GM21619 (cell line): ENCODE data around the gene MYO1D.
"Not testable (repeated sequence)": the region's sequence is repeated elsewhere in the genome, so short reads cannot be mapped to it uniquely, and the experiment has no call there.

Experiments
- ATAC-seq: cut with Tn5 transposase; IDR thresholded peaks from one replicate; pipeline ENCODE4 v1.9.1; 2021; ENCODE audit not compliant: unreplicated experiment

Gene MYO1D

DNA sequence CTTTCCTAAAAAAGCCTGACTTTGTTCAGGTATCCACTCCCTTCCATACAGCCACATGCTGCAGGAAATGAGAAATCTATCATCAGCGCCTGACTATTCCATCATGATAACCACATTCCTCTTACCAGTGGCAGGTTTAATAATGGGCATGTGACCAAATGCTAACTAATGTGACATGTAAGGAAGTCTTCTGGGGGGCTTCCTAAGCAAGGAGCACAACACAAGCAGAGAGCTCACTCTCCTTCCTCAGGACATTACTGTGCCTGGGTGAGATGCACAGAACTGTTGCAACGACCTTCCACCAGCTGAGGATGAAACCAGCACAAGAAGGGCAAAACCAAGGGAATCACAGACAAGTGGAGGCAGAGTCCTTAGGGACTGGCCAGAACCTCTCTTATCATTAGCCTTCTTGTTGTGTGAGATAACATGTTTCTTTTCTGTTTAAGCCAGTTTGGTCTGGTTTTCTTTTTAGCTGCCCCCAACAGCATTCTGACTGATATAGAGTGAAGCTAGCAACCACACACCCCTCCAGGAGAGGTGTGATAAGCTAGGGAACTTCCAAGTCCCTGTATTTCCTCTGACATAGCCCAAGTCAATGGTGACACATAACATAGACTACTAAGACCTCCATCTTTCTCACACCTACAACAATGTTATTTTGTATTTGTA, 16.9 kb downstream of the MYO1D start:
- ATAC-seq: no peak

DNA sequence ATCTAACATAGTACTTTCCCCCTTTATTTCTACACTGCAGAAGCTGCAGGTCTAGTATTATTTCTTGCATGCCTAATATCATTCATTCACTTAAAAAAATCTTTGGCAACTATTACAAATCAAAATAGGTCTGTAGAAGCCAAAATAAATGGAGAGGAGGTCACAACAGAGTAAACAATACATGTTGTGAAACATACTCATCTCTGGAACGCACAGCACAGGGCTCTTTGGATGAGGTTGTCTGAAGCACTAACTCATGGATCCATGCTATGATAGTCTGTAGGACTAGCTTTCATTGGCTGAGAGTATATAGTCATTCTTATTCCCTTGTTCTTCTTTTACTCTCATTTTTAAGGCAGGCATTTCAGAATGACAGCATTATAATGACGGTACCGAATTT, 21.3 kb downstream of the MYO1D start:
- ATAC-seq: no peak

DNA sequence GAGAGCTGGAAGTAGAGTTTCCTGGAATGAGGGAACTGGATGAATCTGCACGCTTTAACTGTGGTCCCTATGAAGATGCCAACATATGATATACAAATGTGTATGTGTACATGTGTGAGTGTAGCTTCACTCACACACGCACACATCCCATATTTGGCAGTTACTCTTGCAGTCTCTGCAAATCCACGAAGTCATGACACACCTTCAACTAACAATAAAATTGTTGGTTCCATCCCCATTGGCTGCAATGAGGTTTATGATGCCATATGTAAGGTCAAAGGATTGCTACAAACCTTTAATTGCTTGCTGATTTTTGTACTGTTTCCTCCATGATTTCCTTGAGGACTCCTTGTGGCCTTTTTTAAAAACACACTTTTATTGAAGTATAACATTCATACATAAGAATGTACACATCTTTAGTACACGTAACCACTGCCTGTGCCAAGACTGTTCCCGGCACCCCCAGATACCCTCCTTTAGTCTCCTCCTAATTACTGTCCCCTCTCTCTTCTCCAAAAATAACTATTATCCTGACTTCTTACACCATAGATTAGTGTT, 22.0 kb downstream of the MYO1D start:
- ATAC-seq: no peak

DNA sequence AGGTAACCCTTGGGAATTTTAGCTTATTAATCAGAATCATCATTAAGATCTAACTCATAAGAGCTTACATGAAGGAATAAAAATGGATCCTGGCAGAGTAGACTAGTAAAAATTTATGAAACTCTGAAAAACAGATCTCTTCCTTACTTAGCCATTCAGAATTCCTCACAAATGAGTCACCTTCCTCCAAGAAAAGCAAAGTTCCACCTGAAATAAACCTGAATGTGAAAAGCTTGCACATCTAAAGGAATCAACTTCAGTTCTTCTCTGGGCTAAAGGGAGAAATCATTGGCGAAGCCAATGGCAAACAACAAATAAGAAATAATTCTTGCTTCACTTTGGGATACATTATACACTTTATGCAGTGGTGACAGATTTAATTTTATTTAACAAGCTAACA, 22.7 kb downstream of the MYO1D start:
- ATAC-seq: no peak

DNA sequence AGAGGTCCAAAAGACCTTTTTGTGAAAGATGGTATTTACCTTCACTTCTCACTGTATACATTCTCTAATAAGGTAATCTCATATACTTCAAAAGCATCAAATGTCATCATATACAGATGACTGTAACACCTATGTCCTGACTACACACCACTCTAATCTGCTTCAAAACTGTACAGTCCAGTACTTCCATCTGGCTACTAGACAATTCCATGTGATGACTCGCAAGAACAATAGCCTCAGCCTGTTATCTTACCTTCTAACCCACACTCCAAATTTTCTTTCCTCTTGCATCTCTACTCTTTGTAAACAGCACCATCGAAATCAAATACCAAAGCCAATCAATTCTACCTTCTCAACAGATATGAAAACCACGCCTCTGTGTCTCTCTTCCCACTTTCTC, 24.1 kb downstream of the MYO1D start:
- no peak for ATAC-seq

DNA sequence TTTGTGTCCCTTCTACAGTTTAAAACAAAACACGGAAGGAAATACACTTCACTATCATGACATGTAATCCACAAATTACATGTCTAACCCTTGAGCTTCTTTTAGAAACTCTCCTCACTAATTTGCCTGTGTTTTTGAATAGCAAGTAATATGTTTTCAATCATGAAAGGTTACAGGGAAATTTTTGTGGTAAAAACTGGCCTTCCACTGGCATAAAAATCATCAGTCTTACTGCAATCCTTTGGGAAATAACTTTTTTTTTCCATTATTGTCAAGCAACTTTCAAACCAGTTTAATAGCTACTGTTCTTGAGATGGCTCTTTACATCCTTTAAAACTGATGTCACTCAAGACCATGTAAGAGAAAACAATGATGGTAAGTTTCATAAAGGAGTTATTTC, 27.0 kb downstream of the MYO1D start:
- no peak for ATAC-seq

DNA sequence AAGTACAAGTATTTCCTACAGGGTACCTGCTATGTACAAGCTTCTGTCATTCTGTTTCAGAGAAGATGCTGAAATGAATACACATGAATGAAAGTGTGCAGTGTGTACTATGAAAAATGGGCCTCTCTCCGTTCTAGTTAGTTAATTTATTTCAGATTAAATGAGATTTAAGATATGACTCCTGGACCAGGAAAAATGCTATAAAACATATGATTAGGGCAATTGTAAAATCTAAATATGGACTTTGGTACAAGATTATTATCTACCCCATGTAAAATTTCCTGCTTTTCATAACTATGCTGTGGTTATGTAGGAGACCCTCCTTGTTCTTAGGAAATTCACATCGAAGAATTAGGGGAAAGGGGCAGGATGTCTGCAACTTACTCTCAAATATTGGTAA, 28.9 kb downstream of the MYO1D start:
- ATAC-seq: no peak

DNA sequence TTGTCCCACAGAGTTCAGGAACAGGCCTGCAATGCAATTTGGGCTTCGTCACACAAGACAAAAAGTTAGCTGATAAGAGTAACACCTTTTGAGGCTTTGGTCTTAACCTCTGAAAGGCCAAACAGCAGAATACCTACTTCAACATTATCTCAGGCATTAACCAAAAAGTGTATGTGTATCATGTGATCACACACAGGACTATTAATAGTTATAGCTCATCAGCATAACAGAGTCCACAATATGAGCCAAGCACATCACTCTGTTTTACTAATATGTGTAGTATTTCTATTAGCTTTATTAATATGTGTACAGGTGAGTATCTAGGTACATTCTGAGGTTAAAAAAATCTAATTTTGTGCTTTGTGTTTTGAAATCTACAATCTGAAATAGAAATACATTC, 30.8 kb downstream of the MYO1D start:
- no peak for ATAC-seq

DNA sequence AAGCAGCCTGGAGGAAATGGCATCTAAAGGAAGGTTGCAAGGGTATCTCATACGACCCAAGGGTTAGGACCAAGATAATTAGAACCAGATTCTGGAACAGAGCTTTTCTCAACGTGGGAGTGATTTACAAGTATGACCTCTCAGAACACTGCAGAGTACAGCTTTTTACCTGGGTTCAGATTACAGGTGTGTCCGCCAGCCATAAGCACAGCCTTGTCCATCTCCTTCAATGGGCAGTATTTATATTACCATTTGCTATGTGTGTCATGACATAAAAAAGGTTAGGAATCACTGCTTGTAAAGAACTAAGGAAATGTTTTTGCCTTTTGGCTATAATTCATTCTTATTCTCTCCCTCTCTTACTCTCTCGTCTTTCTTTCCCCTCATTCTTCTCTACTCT, 36.7 kb downstream of the MYO1D start:
- no peak for ATAC-seq

DNA sequence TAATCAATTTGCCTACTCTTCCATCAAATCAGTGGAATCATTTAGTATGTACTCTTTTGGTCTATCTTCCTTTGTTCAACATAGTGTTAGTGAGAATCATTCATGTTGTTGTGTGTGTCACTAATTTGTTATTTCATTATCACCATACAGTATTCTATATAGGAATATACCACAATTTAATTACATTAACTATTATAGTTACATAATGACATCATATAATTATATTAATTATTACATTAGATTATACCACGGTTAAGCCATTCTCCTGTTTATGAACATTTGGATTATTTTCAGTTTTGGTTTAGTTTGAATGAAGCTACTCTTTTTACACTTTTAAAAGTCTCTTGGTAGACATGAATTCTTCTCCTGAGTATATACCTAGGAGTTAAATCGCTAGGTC, 40.4 kb downstream of the MYO1D start:
- no peak for ATAC-seq

DNA sequence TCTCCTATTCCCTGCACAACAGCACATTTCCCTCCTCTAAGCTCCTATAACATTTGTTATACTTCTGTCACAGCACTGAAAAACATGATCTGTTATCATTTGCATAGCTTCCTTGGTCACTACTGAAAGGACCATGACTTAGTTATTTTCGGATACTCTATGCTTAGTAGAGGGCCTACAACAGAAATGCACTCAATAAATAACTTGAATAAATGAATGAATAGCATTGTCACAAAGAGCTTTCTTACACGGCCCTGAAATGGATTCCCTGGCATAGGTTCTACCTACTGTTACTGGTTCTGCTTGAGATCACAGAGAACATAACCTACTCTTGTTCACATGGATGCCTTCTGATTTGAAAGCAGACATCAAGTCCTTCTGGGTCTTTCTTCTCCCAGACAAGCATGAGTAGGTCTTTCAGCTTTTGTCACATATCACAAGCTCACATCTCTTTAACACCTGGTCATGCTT, 41.6 kb downstream of the MYO1D start:
- peak; percentile 78 for ATAC-seq

DNA sequence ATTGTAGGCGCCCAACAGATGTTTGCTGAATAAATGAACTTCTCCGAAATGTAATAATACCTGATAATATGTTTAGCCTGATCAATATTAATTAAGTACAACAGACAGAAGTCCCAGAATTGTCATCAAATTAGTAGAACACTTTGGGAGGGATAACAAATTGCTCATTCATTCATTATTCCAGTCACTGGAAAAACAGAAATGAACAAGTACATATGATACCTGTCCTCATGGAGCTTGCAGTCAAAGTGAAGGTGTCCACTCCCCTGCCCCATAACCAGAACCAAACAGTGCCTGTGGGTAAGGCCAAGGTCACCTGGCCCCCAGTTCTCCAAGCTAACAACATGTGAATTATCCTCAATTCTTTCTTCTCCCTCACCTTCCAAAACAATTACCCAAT, 42.8 kb downstream of the MYO1D start:
- ATAC-seq: no peak

DNA sequence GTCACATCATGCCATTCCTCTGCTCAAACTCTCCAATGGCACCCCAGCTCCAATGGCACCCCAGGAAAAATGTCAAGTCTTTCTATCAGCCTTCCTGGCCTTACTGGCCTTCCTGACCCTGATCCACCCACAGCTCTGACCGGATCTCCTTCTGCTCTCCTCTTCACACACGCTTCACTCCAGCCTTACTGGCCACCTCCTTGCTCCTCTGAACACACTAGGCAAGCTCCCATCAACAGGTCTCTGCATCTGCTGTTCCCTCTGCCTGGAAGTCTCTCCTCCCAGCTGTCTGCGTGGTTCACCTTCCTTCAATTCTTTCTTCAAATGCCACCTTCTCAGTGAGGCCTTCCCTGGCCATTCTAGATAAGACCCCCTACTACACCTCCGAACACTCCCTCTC, 43.4 kb downstream of the MYO1D start:
- ATAC-seq: no peak

DNA sequence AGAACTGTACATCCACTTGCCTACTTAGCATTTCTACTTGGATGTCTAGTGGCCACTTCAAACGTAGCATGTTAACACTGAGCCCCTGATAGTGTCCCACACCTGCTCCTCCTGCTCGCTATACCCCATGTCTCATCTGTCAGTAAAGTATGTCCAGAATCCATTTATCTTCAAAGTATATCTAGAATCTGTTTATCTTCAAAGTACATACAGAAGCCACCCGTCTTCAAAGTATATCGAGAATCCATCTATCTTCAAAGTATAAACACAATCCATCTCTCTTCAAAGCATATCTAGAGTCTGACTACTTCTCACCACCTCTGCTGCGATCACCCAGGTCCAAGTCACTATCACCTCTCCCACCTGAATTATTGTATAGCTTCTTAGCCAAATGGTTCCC, 43.8 kb downstream of the MYO1D start:
- ATAC-seq: no peak

DNA sequence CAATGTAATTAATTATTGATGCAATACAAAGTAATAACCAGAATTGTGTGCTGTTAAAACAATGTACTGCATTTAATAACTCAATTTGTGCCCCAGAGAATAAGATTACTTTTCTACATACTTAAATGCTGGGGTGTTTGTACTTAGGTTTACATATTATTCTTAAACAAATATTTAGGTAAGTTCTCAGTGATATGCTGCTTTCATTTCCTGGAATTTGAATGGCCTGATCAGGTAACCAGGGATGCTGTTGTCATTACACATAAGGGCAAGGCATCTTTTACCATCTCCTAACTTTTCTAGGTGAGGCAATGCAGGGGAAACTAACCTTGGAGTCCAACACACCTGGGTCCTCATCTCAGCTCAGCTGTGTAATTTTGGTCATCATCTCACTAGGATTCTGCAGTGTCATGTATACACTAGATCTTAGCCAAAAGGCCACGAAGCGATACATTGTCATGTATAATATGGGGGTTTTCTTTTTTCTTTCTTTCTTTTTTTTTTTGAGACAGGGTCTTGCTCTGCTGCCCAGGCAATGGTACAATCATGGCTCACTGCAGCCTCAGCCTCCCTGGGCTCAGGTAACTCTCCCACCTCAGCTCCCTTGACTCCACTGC, 45.2 kb downstream of the MYO1D start:
- ATAC-seq: no peak

DNA sequence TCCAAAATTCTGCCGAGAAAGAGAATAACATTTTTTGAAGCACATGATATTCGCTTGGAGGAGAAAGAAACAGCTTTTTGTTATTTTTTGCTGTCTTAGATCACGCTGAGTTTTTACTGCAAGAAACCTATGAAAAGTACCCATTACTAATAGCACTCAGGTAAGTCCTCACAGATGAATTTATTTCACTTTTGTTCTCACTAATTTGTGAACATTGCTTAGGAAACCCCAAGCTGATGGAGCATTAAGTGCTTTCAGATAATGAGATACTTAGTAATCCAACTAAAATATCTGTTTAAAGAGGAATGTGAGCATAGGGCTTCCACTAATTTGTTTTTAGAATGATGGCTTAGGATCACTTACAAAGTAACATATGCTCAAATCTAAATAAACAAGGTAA, 45.7 kb downstream of the MYO1D start:
- no peak for ATAC-seq

DNA sequence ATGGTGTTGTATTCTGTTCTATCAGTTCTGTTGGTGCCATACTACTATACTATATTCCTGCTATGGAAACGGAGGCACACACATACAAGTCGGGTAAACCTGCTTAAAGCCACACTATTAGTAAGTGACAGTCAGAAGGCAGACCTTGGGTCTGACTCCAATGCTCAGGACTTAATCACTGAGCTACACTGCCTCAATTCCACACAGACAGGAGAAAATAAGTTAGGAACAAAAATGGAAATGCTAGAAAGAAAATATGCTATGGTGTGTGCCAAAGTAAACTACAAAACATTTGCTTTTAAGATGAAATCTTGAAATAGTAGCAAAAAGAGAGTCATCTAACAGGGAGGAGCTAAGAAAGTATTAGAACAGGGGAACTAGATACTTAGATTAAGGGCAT, 48.1 kb downstream of the MYO1D start:
- peak; percentile 20 for ATAC-seq

DNA sequence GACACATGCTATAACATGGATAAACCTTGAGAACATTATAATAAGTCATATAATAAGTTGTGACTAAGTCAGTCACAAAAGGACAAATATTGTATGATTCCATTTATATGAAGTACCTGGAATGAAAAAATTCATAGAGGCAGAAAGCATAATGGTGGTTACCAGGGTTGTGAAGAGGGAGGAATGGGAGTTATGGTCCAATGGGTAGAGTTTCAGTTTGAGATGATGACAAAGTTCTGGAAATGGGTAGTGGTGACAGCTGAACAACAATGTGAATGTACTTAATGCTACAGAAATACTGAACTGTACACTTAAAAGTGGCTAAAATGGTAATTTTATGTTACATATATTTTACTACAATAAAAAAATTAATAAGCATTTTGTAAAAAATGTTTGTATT, 49.7 kb downstream of the MYO1D start:
- ATAC-seq: no peak

DNA sequence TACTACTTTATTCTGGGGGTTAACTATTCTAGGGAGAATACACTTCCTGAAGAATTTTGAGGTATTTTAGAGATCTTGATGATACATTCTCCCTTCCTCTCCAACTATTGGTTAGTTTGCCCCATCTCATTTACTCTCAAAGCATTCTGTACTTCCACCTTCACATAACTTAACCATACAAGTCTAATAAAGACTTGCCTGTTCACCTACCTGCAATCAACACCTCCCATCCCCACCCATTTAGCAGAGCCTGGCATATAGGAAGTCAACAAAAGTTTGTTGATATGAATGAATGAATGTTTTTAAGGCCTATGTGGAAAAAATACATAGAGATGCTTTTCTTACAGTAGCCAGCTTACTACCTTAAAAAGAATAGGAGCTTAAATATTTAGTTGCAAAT, 50.8 kb downstream of the MYO1D start:
- ATAC-seq: no peak

DNA sequence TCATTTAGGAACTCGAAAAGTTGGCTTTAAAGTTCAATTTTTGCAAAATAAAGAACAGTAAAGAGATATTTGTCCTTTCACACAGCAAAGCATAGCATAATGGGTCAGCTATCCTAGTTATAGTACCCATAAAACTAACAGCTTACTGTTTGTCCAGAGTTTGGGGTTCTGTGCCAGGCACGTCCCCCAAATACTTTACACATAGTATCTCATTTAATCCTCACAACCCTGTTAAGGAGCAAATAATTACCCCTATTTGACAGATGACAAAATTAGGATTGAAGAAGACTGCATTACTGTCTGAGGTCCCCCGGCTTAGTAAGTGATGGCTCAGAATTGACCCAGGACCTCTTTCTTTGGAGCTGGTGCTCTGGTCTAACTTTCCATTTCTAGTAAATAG, 52.6 kb downstream of the MYO1D start:
- no peak for ATAC-seq

DNA sequence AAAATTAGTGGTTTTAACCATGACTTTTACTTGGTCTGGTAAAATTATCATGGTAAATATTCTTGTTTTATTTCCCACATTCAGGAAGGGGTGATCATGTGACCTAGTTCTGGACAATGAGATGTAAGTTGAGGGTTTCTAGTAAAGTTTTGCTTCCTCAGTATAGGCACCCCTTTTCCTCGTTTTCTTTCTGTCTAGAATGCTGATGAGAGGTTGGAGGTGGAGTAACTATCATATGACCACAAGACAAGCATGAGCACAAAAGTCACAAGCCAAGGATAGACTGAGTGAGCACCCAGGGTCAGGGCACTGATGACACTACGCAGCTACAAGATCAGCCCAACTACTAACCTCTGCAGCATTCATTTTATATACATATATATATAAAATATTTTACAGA, 53.9 kb downstream of the MYO1D start:
- no peak for ATAC-seq

DNA sequence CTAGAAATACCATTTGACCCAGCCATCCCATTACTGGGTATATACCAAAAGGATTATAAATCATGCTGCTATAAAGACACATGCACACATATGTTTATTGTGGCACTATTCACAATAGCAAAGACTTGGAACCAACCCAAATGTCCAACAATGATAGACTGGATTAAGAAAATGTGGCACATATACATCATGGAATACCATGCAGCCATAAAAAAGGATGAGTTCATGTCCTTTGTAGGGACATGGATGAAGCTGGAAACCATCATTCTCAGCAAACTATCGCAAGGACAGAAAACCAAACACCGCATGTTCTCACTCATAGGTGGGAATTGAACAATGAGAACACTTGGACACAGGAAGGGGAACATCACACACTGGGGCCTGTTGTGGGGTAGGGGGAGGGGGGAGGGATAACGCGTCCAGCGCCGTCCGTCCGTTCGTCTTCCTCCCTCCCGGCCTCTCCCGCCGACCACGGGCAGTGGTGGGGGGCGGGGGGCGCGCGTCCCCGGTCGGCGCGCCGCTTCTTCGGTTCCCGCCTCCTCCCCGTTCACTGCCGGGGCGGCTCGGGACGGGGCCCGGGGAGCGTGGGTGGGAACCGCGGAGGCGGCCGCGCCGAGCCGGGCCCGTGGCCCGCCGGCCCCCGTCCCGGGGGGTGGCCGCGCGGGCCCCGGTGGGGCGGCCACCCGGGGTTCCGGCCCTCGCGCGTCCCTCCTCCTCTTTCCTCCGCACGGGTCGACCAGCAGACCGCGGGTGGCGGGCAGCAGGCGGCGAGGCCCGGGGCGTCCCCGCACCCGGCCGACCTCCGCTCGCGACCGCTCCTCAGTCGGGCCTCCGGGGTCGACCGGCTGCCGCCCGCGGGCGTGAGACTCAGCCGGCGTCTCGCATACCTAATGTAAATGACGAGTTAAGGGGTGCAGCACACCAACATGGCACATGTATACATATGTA, 54.7 kb downstream of the MYO1D start:
- not testable (repeated sequence) for ATAC-seq
